ENCODE results near the gene FBLN1.

The FBLN1 gene

GRCh38 chr22:45504373-45505341 is 2.0 kb downstream of the FBLN1 start:
- no peak for DNase-seq

GRCh38 chr22:45505991-45506747 is 3.5 kb downstream of the FBLN1 start:
- no peak for DNase-seq

DNA sequence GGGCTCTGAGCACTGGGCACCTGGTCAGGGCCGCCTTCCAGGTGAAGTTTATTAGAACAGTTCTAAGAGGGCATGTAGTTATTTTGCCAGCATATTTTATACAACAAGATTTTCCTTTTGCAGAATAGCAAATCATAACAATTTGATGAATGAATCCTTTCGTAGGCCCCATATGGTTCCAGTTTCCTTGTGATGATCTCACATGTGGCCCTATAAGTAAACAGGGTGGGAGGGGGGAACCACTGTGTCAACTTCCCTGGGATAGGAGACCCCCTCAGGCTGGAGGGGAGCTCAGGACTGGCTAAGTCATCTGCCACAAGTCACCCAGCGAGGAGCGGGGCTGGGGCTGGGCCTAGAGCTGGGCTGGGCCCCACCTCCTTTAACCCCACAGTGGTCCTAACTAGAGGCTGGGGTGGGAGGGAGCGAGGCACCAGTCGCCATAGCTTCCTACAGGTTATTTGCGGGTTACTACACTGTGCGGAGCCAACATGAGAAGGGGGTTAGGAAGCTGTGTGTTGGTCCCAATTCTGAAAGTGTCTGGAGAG is 4.2 kb downstream of the FBLN1 start:
- DNase-seq: no peak

GRCh38 chr22:45507798-45508197 is 5.1 kb downstream of the FBLN1 start:
- DNase-seq: no peak

DNA sequence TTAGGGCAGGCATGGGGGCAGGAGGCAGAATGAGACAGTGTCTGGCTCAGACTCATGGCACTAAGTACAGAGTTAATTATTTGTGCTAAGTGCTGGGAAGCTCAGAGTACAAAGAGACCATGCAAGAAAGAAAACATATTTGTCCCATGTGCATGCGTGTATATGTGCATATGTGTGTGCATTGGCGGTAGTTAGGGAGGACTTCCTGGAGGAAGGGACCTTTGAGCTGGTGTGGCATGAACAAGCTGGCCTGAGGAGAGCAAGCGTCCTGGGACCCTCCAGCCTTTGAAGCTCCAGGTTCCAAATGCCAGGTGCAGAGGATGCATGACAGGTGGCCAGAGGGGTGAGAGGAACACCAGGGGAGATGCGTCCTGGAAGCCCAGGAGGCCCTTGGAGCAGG is 6.1 kb downstream of the FBLN1 start:
- no peak for DNase-seq

- DNase-seq: no peak
Measured at GRCh38 chr22:45510376-45511232, 7.9 kb downstream of the FBLN1 start.

DNA sequence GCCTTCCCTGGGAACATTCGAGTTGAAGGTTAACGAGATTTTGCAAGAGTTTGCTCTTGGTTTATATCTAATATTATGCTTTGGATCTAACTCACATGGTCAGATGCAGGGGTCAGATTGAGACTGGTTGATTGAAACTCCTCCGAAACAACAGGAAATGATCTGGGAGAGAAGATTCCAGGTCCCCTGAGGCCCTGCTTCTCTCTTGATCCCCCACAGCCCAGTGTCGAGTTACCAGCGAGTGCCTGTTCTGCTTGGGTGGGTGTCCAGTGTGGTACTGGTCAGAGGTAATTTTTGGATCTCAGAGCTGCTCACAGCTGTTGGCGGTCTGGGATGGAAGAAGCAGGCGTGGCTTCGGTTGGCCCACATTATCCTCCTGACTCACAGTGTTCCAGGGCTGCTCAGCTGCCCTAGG is 9.2 kb downstream of the FBLN1 start:
- DNase-seq: no peak

- DNase-seq: no peak
Measured at GRCh38 chr22:45512363-45512762, 9.7 kb downstream of the FBLN1 start.

DNA sequence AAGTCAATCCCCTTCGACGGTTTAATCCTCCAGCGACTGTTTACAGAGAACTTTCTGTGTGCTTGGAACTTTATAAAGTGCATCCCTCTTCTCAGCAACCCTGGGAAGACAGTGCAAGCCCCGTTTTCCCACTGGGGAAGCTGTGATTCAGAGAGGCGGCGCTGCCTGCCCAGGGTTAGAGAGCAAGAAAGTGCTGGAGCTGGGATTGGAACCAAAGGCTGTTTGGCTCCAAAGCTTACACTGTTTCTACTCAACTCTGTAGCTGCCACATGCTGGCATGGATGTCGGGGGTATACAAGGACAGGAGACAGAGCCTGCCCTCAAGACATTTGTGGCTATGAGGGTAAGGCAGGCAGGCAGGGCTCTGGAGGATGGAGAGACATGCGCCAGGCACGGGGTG is 13.0 kb downstream of the FBLN1 start:
- no peak for DNase-seq

DNA sequence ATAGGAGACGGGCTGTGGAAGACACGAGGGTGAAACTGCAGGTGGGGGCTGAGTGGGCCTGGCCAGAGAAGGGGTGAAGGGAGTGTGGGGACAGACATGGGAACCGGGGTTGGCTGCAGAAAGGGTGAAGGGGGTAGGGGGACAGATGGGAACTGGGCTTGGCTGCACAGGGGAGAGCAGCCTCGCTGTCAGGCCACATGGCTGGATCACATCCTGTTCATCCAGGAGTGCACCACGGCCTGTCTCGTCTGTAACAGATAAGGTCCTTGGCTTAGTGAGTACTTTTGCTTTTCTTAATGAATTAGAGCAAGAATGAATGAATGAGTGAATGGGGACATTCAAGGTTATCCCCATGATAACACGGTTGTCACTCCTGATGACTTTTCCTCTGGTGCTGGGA is 13.5 kb downstream of the FBLN1 start:
- no peak for DNase-seq

- DNase-seq: no peak
Measured at GRCh38 chr22:45516923-45517675, 14.4 kb downstream of the FBLN1 start.

- no peak for DNase-seq
Measured at GRCh38 chr22:45518136-45518535, 15.5 kb downstream of the FBLN1 start.

DNA sequence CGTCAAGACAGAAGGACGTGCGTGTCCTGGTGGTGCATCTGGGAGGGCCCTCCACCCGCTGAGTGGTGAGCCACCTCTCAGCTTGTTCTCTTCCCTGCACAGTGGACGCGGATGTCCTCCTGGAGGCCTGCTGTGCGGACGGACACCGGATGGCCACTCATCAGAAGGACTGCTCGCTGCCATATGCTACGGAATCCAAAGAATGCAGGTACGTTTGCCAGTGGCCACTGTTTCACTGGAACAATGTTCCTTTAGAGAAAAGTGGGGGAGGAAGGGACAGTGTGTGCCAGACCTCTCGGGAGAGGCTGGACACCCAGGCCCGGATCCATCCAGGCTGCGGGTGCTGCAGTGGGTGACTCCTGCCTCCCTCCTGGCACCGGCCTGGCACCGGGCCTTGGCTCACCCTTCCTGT is 15.9 kb downstream of the FBLN1 start:
- no peak for DNase-seq

GRCh38 chr22:45521178-45521577 is 18.5 kb downstream of the FBLN1 start:
- DNase-seq: no peak

- no peak for DNase-seq
Measured at GRCh38 chr22:45522462-45522861, 19.8 kb downstream of the FBLN1 start.

DNA sequence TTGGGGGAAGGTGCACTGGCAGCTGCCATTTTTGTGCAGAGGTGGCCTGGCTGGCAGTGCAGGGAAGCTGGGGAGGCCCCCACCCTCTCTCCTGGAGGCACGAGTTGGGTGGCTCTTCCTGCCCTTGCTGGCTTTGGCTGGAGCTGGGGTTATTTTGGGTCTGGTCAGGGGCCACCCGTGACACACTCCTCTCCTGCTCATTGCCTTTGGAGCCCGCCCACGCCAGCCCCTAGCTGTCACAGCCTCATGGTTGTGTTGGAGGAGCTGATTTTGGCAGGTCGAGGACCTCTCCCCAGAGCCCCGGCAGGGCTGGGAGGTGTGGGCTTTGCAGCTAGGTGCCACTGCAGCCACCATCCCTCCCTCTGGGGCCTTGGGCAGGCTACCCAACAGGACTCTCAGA is 21.5 kb downstream of the FBLN1 start:
- DNase-seq: no peak

GRCh38 chr22:45524966-45525365 is 22.3 kb downstream of the FBLN1 start:
- DNase-seq: no peak

GRCh38 chr22:45525480-45525879 is 22.8 kb downstream of the FBLN1 start:
- DNase-seq: no peak

GRCh38 chr22:45526281-45526680 is 23.6 kb downstream of the FBLN1 start:
- no peak for DNase-seq

DNA sequence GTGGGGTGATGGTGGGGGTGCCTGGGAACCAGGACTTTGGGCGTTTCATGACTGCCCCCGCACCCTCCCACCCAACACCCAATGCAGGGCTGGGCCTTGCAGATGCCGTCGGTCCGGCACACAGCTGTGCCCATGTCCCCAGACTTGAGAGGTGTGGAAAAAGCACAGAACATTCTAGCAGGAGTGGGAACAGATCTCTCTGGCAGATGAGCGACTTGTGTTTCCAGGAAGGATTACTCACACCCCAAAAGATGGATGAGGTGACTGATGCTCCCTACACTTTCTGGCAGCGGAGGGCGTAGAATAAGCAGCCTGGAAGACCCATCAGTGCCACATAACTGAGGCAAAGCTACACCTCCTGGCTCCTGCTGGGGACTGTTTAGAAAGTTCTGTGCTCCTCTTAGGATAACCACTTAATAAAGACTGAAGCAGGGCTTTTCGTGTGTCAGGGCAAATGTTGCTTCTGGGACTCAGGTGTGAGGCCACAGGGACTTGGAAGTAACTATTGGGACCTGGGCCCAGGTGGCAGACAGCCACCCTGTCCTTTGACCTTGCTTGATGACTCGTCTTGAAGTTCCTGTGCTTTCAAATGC is 24.2 kb downstream of the FBLN1 start:
- DNase-seq: no peak

- DNase-seq: no peak
Measured at GRCh38 chr22:45527456-45527855, 24.8 kb downstream of the FBLN1 start.

- no peak for DNase-seq
Measured at GRCh38 chr22:45528046-45528445, 25.4 kb downstream of the FBLN1 start.
